Measurements from ENCODE around the gene TRRAP.

TRRAP gene

GRCh38 chr7:98993024-98993897 lies 114.9 kb downstream of the TRRAP start:
- DNase-seq = no peak

- no peak for DNase-seq
Measured at GRCh38 chr7:98994046-98994944, 116.0 kb downstream of the TRRAP start.

DNA sequence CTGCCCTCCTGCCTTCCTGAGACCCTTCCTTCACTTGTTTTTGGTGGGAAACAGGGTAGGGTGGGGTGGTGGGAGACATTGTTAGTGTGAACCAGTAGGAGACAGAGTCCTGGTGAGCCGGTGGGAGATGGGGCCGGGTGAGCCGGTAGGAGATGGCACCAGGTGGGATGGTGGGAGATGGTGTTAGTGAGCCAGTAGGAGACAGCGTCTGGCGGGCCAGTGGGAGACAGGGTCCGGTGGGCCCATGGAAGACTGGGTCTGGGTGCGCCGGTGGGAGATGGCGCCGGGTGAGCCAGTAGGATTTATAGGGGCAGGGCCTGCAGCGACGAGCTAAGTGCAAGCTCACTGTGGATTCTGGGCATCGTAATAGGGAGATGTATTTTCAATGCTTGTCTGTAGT lies 116.8 kb downstream of the TRRAP start:
- DNase-seq = no peak

GRCh38 chr7:98995523-98996149 lies 117.3 kb downstream of the TRRAP start:
- no peak for DNase-seq

DNA sequence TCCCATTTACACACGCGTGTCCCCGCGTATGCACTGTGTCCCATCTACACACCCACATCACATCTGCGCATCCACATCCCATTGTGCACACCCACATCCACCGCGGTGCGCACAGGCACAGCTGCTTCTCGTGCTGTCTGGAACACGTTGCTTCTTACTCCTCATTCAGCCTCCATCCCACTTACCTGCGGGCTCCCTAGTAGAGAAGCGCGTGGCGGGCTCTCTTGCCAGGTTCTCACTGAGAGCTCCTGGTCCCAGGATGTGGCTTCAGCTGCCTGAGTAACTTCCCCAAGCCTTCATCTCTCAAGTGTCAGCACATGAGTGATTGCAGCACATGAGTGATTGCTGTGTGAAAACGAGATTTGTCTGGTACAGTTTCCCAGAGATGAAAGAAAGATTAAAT lies 117.8 kb downstream of the TRRAP start:
- DNase-seq = no peak

GRCh38 chr7:98997846-98998245 lies 119.5 kb downstream of the TRRAP start:
- DNase-seq = no peak

DNA sequence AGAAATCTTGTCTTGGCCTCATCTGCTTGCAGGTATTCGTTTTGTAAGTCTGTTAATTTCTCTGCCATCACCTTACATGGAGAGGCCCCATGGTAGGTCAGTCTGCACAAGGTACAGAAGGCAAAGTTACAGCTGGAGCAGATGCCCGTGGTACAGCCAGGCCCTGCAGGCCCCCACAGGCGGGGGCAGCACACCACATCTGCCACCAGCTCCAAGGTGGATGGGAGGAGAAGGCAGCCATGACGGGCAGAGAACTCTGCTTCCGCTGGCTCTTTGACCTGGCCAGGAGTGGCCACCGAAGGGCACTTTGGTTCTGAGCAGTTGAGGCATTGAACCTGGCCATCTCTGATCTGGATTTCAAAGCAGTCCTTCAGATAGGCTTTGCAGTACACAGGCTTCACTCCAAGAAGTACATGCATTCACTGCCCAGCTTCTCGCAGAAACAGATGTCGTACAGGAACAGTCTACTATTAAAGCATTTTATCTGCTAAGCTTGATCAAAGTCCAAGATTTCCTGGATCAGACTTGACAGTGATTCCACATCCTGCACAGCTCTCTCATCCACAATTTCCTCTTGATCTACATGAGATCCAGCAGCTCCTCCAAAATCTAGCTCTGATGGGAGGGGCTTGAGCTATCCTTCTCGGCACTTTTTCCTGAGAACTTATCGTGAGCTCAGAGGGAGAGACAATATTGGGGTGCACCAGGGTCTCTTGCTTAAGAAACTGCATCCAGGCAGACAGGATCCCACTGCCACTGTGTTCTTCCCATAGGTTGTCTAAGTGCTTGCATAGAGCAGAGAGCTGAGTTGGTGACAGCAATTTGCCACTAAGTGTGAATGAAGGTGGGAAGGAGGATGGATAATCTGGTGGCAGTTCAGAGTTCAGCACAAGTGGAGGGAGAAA lies 120.7 kb downstream of the TRRAP start:
- no peak for DNase-seq

DNA sequence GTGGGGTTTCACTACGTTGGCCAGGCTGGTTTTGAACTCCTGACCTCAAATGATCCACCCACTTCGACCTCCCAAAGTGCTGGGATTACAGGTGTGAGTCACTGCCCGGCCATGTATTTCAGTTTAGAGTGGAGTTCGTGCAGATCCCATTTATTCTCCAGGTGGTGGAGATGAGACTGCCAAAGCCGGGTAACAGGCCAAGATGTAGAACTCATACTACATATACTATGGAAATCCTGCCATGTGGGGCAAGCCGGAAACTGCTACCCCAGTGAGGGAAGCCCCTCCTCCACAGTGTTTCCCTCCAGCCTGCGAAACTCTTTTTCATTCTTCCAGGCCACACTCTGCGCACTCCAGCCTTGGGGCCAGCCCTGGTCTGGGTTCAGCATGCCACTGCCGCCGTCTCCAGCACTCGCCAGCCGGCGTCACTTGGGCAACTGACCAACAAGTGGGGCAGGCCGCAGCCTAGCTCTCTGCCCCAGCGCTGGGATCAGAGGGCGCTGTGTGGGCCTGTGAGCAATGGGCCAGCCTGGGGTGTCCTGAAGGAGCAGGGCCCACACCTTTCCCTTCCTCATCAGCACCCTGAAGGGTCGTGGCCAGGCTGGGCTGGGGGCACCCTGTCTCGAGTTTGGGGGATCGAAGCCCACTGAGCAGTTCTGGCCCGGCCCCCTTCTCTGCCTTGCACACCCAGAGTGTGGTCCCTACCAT lies 122.0 kb downstream of the TRRAP start:
- DNase-seq = no peak

GRCh38 chr7:99000904-99001465 lies 122.7 kb downstream of the TRRAP start:
- DNase-seq = no peak

- DNase-seq = no peak
Measured at GRCh38 chr7:99001482-99002147, 123.3 kb downstream of the TRRAP start.

DNA sequence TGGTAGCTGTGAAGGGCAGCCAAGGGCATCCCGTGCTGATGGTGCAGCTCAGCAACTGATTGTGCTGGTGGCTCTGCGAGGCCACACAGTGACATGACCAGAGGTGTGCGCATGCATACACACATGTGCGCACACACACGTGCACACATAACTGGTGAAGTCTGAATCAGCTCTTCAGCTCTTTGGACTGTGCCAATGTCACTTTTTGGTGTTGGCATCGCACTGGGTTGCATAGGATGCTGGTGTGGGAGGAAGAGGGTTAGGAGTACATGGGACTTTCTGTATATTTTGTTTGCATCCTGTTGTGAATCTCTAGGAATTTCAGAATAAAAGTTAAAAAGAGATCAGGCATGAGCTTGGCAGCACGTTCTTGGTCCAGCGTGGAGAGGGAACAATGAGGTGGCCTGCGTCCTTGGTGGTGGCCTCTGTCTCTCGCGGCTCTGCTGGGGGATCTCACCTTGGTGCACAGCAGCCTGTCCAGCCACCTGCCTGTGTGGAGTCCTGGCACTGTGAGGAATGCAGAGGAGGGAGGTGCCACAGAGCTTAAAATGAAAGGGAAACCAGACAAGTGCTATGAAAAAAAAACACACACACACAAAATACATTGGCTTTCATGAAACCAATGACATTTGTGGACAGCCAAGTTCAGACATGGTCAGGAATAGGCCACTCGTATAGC lies 124.0 kb downstream of the TRRAP start:
- DNase-seq = no peak

- DNase-seq = no peak
Measured at GRCh38 chr7:99002827-99003212, 124.5 kb downstream of the TRRAP start.

DNA sequence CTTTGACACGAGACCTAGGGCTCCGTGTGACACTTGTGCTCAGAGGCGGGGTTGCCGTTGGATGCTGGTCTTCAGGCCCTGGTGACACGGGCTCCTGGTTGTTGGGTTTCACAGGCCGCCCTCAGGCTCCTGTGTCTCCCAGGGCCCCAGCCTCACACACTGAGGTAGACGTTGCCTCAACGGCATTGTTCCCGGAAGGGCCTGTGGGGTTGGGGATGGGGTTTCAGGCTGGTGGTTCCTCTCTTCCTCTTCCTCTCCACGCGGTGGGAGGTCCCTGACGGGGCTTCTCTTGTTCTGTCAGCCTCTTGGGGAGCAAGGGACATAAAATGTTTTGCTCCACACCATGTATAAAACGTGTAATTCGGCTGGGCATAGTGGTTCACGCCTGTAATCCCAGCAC lies 125.1 kb downstream of the TRRAP start:
- no peak for DNase-seq

- no peak for DNase-seq
Measured at GRCh38 chr7:99004216-99004615, 125.9 kb downstream of the TRRAP start.

- no peak for DNase-seq
Measured at GRCh38 chr7:99004781-99005500, 126.6 kb downstream of the TRRAP start.

- no peak for DNase-seq
Measured at GRCh38 chr7:99005776-99006175, 127.4 kb downstream of the TRRAP start.

- no peak for DNase-seq
Measured at GRCh38 chr7:99006739-99007424, 128.6 kb downstream of the TRRAP start.

- no peak for DNase-seq
Measured at GRCh38 chr7:99008181-99008631, 129.9 kb downstream of the TRRAP start.

All from activated T-cell treated with anti-CD3 and anti-CD28 coated beads for 4 hours (primary cell).